ENCODE measurements around the gene RELN. TPM values are rescaled to one million over a fixed set of nuclear protein-coding genes. Genes with fewer than 3 reads are reported as not detected.

RELN gene
- total RNA-seq, 1 donor from 2014 or later: not detected

GRCh38 chr7:103704701-103705100 is 284.8 kb downstream of the RELN start:
- intact Hi-C loops (cut with micrococcal nuclease): no loop called here
- no peak for TF ChIP-seq CTCF (IDR thresholded peaks at IDR 0.05)
- ChIA-PET CTCF (no interaction called here), POLR2A (no interaction called here)
- H3K4me3 Mint-ChIP-seq: no peak overlapping the region
- DNase-seq (no peak), ATAC-seq (ENCODE audit: low read depth) (no peak)
- H3K9me3 Mint-ChIP-seq: no peaks in the 10 kb centered on the region
- H3K4me1 Mint-ChIP-seq: no peaks in the 10 kb centered on the region
- H3K27ac Mint-ChIP-seq: no peak overlapping the region
- H3K27me3 Mint-ChIP-seq: peaks cover 4% of the 10 kb centered on the region
- H3K36me3 Mint-ChIP-seq (ENCODE audit: low read depth): no peaks in the 10 kb centered on the region

- H3K9me3 Mint-ChIP-seq: no peaks in the 10 kb centered on the region
- no peak for TF ChIP-seq CTCF (IDR thresholded peaks at IDR 0.05)
- peaks cover 4% of the 10 kb centered on the region for H3K27me3 Mint-ChIP-seq
- no peak overlapping the region for H3K27ac Mint-ChIP-seq
- no peak overlapping the region for H3K4me3 Mint-ChIP-seq
- H3K36me3 Mint-ChIP-seq (ENCODE audit: low read depth): no peaks in the 10 kb centered on the region
- intact Hi-C loops (cut with micrococcal nuclease): no loop called here
- DNase-seq (no peak), ATAC-seq (ENCODE audit: low read depth) (no peak)
- no peaks in the 10 kb centered on the region for H3K4me1 Mint-ChIP-seq
- ChIA-PET POLR2A (no interaction called here), CTCF (no interaction called here)
These were observed 286.5 kb downstream of the RELN start for GRCh38 chr7:103702982-103703381.

- no peak for ATAC-seq (ENCODE audit: low read depth)
- Mint-ChIP-seq H3K4me1 (no peaks in the 10 kb centered on the region), H3K27me3 (peaks cover 4% of the 10 kb centered on the region), H3K36me3 (ENCODE audit: low read depth) (no peaks in the 10 kb centered on the region), H3K9me3 (no peaks in the 10 kb centered on the region), H3K27ac (no peak overlapping the region), H3K4me3 (no peak overlapping the region)
- no peak for DNase-seq
- intact Hi-C loops (cut with micrococcal nuclease): no loop called here
- CTCF ChIA-PET: no interaction called here
- TF ChIP-seq CTCF (IDR thresholded peaks at IDR 0.05): no peak
- POLR2A ChIA-PET: no interaction called here
These were observed 287.0 kb downstream of the RELN start for GRCh38 chr7:103702454-103702853.

- Mint-ChIP-seq H3K27me3 (no peaks in the 10 kb centered on the region), H3K9me3 (no peaks in the 10 kb centered on the region), H3K4me1 (no peaks in the 10 kb centered on the region), H3K4me3 (no peak overlapping the region), H3K27ac (no peak overlapping the region), H3K36me3 (ENCODE audit: low read depth) (no peaks in the 10 kb centered on the region)
- CTCF ChIA-PET: no interaction called here
- no peak for ATAC-seq (ENCODE audit: low read depth)
- POLR2A ChIA-PET: no interaction called here
- no peak for DNase-seq
- no peak for TF ChIP-seq CTCF (IDR thresholded peaks at IDR 0.05)
- intact Hi-C loops (cut with micrococcal nuclease): no loop called here
These were observed 290.4 kb downstream of the RELN start for GRCh38 chr7:103699032-103699431.

GRCh38 chr7:103698064-103698463 is 291.4 kb downstream of the RELN start:
- no peaks in the 10 kb centered on the region for H3K27me3 Mint-ChIP-seq

More at GRCh38 chr7:103698064-103698463, 291.4 kb downstream of the RELN start:
- ATAC-seq (ENCODE audit: low read depth) (no peak), DNase-seq (no peak)
- no peaks in the 10 kb centered on the region for H3K9me3 Mint-ChIP-seq
- no peaks in the 10 kb centered on the region for H3K36me3 Mint-ChIP-seq (ENCODE audit: low read depth)
- no peak for TF ChIP-seq CTCF (IDR thresholded peaks at IDR 0.05)
- ChIA-PET POLR2A (no interaction called here), CTCF (no interaction called here)
- no peaks in the 10 kb centered on the region for H3K4me1 Mint-ChIP-seq
- H3K4me3 Mint-ChIP-seq: no peak overlapping the region
- intact Hi-C loops (cut with micrococcal nuclease): no loop called here
- no peak overlapping the region for H3K27ac Mint-ChIP-seq

All from activated B cell treated with CpG ODN at 0.5 μM for 24 hours (primary cell).